Measurements from ENCODE around the gene HLA-DQB2.

HLA-DQB2 gene

GRCh38 chr6:32713241-32713640 lies 50.1 kb downstream of the HLA-DQB2 start:
- H3K4me1 Mint-ChIP-seq, result no peaks in the 10 kb centered on the region
- no peak for DNase-seq (ENCODE audit: low spot score in 2 of 2)
- no peaks in the 10 kb centered on the region for H3K9me3 Mint-ChIP-seq
- H3K4me3 Mint-ChIP-seq, result no peak overlapping the region
- no peak for ATAC-seq (ENCODE audit: low read depth)
- H3K36me3 Mint-ChIP-seq, result no peaks in the 10 kb centered on the region
- peaks cover 2% of the 10 kb centered on the region for H3K27me3 Mint-ChIP-seq
- no peak overlapping the region for H3K27ac Mint-ChIP-seq

- peaks cover 2% of the 10 kb centered on the region for H3K9me3 Mint-ChIP-seq
- no peak overlapping the region for H3K4me3 Mint-ChIP-seq
- H3K4me1 Mint-ChIP-seq, result no peaks in the 10 kb centered on the region
- H3K27ac Mint-ChIP-seq, result no peak overlapping the region
- H3K36me3 Mint-ChIP-seq, result peaks cover 2% of the 10 kb centered on the region
- DNase-seq (ENCODE audit: low spot score in 2 of 2) (no peak), ATAC-seq (ENCODE audit: low read depth) (no peak)
- no peaks in the 10 kb centered on the region for H3K27me3 Mint-ChIP-seq
Observed at GRCh38 chr6:32709625-32710024, 53.7 kb downstream of the HLA-DQB2 start.
